ENCODE measurements around the gene ZNF581.

ZNF581 gene

DNA sequence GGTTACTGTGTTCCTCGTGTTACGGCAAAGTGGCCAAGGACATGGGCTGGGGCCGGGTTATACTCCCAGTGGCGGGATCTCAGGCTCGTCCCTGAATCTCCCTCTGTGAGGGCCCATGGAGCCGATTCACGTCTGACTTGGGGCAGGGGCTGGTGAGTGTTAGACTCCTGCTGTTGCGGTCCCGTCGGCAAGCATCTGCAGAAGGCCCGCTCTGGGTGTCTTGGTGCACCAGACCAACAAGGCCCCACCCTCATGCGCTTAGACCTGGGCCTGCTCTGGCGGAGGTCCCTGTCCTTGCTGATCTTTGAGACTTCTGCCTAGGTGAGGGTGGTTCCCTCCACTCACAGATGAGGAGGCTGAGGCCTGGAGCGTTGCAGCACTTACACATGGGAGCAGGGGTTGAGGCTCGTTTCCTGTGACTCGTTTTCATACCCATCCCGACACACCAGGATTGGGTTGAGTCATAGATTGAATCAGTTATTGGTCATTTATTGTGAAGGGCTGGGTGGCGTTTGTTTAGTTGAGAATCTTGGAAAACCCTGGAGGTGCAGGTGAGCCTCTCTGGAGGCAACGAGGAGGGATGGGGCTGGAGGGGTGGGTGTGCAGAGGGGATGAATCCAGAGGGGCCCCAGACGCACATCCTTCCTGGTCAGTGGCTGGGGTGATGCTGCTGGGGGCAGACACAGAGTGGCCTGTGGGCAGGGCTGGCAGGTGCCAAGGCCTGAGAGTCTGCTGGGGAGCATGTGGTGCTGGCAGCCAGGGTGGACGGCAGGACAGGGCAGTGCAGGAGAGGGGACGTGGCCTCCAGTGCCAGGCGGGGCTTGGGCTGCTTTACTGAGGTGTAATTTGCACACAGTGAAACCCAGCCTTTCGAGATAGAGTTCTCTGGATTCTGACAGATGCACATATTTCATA lies 36.2 kb downstream of the ZNF581 start:
- no peak for DNase-seq (ENCODE audit: low read depth)

DNA sequence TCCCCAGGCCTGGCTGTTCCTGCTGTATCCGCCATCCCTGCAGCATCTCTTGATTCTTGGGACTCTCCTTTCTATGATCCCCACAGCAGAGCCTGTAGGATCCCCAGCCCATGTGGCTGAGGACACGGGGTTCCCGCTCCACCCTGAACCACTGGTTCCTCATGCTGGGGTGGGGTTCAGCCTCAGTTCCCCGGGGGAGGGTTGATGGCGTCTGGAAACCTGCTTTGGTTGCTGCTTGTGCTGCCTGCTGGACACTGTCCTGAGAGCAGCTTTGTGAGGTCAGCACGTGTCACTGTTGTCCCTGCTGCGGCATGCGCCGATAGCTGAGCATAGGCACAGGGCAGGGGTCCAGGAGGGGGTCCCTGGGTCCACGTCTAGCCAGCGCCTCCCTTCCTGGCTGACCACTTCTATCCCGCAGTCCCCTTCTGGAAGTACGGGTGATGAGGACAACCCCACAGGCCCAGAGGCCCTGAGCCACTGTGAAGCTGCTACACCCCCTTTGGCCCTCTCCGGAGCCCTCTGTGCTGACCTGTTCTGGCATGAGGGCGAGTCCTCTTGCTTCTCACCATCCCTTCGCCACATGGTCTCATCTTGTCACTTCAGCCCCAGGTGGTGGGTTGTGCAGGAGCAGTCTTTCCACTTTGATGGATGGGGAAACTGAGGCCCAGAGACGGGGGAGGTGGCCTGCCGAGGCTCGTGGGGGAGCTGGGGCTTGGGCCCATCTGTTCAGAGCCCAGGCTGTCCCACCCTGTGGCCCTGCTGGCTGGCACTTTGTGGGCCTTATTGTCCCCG lies 37.1 kb downstream of the ZNF581 start:
- no peak for DNase-seq (ENCODE audit: low read depth)

DNA sequence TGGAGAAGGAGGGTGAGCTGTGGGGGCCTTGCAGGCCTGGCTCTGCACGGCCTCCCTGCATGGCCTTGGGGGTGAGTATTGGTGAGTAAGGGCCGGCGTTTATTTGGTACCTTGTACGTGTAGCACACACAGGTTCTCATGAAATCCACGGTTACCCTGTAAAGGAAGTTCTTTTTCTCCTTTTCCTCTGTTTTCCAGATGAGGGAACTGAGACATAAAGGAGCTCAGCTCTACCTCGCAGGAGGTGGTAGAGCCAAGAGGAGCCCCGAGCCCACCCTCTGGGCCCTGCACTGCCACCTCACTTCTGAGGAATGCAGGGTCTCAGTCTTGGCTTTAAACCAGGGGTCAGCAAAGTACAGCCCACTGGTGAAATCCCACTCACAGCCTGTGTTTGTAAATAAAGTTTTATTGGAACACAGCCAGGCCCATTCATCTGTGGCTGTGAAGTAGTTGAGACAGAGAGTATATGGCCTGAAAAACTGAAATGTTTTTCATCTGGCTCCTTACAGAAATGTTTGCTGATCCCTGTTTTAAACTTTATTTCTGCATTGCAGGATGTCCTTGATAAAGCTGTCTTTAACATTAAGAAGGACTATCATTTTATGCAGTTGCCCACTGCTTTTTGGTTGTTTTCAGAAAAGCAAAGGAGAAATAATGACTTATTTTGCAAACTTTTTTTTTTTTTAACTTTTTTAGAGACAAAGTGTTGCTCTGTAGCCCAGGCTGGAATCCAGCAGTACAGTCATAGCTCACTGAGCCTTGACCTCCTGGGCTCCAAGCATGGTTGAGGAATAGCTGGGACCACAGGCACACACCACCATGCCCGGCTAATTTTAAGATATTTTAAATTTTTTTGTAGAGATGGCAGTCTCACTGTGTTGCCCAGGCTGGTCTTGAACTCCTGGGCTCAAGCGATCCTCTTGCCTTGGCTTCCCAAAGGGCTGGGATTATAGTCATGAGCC lies 38.0 kb downstream of the ZNF581 start:
- DNase-seq (ENCODE audit: low read depth), result no peak

DNA sequence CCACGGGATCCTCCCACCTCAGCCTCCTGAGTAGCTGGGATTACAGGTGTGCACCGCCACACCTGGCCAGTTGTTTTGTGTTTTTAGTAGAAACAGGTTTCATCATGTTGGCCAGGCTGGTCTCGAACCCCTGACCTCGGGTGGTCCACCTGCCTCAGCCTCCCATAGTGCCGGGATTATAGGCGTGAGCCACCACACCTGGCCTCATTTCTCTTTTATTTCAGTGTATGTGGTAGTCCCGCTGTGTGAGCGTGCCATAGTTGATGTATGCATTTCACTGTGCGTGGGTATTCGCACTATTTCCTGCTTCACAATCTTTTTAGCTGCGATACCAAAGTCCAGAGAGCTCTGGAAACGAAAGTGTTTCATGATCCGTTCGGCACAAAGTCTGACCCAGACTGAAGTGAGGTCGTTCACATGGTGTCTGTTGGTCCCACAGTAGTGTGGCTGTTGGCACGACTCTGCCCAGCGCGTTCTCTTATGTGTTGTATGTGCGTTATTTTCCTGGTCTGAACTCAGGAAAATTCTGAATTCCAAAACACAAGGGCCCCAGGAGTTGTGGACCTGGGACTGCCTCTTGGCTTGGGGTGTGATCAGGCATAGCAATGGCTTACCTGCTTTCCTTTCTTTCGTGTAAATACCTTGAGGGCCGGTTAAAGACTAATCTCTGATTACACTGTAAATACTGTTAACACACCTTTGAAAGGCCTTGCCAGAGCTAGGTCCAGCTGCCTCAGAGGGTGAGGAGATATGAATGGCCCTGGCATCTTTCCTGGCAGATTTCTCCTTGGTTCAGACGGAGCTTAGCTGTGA lies 40.2 kb downstream of the ZNF581 start:
- no peak for DNase-seq (ENCODE audit: low read depth)

DNA sequence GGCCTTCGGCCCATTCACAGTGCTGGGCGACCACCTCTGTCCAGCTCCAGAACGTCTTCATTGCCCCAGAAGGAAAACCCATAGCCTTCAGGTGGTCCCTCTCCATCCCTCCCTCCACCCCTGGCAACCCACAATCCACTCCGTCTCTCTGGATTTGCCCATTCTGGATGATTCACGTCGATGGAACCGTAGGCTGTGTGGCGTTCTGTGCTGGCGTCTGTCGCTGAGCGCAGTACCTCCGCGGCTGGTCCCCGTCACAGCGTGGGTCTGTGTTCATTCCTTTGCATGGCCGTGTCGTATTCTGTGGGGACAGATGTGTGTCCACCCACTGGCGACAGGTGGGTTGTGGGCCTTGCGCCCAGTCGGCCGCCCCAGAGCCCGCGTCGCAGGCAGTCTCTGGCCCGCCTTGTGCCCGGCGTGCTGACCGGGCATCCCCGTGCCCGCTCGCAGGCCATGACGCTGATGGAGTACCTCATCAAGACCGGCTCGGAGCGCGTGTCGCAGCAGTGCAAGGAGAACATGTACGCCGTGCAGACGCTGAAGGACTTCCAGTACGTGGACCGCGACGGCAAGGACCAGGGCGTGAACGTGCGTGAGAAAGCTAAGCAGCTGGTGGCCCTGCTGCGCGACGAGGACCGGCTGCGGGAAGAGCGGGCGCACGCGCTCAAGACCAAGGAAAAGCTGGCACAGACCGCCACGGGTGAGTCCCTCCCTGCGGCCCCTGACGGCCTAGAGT lies 41.7 kb downstream of the ZNF581 start:
- DNase-seq (ENCODE audit: low read depth), result no peak

DNA sequence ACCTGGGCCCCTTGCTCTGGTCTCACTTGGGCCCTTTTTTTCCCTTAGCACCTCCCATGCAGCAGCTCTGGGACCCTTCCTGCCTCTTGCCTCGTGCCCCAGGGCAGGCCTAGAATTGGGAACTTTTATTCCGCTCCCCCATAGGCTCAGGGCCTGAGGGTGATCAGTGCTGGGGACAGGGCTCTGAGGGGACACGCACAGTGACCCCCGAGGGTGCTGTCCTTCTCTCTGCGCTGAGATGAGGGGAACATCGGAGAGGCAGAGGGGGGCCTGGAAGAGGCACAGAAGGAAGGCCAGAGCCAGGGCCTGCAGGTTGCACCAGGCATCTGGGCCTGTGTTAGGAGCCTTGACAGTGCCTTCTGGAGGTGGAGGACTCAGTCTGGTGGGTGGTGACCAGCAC lies 42.3 kb downstream of the ZNF581 start:
- no peak for DNase-seq (ENCODE audit: low read depth)

DNA sequence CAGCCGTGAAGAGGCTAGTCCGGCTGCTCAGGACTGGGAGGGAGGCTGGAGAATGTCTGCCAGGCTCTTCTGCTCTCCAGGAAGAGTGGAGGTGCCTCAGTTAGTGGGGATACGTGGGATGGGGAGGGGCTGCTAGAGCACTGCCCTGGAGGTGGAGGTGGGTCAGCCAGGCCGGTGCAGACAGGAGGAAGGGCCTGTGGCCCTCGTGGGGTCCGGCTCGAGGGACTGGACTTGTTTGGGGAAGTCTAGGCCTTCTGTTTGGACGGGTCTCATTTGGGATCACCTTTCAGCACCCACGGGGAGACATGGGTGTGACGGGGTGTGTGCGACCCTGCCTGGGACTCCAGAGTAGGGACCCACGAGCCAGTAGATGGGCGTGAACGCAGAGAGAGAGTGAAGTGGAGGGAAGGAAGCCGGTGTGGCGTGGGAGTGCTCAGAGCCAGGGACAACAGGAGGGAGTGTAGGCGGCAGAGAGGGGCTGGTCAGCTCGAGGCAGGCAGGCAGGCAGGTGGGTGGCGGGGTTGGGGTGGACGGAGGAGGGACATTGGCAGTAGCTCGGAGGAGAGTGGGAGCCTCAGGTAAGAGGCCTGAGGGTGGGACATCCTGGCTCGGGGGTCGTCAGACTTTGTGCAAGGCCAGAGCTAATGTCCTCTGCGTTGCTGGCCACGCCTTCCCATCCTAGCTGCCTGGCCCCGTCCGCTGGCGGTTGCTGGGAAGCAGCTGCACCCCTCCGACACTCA lies 43.0 kb downstream of the ZNF581 start:
- DNase-seq (ENCODE audit: low read depth), result no peak

DNA sequence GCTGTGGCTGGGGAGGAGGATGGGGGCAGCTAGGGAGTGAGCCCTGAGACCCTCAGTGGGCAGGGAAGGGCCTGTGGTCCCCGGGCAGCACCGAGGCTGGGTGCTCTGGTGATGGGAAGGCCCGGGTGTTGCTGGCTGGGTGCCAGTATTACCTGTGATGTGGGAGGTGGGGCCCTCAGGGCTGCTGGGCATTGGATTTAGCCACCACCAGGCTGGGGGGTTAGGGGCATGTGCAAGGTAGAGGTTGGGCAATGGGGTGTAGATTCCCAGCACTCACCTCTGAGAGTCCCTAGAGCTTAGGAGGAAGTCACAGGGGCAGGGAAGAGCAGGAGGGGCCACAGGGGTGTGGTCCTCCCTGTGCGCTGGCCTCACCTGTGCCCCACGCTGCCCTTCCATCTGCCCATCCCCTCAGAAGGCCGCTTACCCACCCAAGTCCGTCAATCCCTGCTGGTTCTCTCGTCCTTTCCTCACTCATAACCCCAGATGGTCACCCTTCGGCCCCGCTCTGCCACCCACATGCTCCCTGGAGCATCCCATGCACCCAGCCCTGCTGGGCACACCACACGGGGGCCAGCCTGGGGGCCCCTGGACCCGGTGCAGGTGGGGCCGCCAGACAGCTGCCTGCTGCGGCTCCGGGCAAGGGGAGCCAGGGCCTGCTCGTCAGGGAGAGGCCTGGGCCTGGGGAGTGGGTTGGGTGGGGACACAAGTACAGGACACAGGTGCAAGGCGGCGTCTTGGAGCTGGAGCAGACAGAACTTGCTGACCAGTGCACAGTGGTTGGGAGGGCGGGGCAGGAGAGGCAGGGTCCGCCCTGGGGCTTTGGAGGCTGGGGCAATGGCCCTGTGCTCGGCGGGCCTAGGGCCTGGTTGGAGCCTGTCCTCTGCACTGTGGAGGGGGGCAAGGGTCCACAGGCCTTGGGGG lies 44.1 kb downstream of the ZNF581 start:
- no peak for DNase-seq (ENCODE audit: low read depth)

DNA sequence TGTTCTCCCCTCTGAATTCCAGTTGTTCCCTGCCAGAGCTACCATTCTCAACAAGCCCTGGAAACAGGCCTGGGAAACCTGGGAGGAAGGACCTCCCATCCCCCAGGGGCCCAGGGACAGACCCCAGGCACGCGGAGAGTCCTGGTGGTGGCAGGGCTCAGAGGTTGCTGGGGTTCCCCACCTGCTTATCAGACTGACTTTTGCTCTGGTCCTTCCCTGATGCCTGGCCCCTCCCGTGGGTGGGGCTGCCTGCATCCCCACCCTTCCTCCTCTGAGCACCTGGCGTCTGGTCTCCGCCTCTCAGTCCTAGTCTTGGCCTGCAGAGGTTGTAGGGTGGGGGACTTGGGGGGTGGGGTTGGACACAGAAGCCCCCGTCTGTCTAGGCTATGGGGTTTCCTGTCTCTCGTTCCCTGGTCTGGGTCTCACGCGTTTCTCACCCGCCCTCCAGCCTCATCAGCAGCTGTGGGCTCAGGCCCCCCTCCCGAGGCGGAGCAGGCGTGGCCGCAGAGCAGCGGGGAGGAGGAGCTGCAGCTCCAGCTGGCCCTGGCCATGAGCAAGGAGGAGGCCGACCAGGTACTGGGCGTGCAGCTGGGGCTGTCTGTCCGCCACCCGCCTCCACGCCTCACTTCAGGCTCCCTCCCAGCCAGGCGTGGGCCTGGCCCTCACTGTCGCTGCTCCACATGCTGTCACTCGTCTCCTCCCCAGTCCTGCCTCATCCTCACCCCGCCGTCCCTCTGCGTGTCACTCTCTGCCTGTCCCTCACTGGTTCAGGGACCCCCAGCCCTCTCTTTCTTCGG lies 45.2 kb downstream of the ZNF581 start:
- DNase-seq (ENCODE audit: low read depth), result no peak

DNA sequence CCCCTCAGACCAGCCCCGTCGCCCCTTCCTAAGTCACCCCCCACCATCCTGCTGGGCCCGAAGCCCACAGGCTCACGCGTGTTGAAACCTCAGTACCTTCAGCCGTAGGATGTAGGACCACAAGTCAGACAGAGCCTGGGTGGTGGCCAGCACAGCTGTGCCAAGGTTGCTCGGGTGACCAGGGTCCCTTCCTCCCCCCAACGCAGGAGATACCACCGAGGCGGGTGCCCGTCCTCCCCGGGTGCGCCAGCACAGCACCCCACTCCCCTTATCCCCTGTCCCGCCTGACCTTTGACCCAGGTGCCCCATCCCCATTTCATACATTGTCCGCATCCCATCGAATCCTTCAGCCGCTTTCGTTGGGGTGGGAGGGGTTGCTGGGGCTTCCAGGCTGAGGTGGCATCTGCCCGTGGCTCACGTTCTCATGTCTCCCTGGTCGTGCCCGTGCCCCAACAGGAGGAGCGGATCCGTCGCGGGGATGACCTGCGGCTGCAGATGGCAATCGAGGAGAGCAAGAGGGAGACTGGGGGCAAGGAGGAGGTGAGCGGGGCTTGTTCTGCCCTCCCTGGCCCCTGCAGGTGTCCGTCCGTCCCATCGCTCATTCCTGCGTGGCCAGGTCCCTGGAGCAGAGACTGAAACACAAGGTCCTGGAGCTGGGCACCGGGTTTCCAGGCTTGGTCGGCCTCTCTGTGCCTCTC lies 46.1 kb downstream of the ZNF581 start:
- DNase-seq (ENCODE audit: low read depth), result no peak

DNA sequence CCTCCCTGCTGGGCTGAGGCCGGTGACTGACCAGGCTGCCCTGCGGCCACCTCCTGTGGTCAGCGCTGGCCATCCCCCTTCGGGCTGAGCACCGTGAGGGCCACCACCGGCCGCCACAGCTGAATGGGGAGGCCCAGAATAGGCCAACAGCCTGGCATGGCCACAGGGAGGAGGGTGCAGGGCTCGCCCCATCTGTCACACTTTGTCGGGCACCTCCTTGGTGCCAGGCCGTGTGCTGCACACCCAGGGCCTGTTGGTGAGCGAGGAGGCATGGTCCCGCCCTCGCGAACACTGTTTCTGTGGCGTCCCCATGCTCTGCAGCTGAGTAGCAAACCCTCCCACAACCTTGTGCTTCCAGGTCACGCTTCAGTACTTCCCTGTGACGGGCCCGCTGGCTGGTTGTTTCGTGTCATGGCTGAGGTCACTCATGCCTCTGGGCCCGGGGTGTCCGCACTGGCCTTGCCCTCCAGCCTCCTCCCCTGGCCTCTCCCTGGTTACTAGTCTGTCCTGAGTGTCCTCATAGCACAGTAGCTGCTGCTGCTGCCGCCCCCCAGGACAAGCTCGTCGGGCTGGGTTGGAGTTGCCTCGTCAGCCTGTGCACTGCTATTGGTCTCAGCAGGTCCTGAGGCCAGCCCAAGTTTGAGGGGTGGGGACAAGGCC lies 46.8 kb downstream of the ZNF581 start:
- DNase-seq (ENCODE audit: low read depth), result no peak

DNA sequence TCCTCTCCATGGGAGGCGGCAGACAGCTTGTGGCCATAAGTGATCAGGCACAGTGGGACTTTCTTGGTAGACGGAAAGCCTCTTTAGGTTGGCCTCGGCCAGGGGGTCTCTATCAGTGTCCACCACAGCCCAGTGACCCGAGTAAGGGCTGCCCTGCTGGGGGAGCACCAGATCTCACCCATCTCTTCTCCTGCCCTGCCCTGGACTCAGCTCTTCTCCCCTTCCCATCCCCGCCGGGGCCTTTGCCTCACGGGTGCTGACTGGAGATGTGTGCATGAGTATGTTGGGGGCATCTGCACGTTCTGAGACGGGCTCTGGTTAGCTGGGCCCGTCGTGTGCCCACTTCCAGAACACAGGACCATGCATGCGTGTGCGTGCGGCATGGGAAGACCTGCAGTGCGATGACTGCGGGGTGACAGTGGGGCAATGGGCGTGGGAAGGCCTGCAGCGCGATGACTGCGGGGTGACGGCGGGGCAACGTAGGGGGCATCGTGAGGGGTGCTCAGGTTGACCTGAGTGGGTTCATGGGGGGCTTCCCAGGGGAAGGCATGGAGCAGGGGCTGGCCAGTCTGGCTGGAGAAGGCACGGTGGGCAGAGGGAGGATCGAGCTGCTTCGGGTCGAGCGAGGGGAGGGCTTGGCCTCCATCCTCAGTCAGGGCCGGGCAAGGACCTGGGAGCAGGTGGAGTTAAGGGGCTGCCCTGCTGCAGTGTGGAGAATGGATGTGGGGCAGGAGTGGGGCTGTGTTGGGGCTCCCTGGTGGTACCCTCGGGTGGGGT lies 47.5 kb downstream of the ZNF581 start:
- no peak for DNase-seq (ENCODE audit: low read depth)

DNA sequence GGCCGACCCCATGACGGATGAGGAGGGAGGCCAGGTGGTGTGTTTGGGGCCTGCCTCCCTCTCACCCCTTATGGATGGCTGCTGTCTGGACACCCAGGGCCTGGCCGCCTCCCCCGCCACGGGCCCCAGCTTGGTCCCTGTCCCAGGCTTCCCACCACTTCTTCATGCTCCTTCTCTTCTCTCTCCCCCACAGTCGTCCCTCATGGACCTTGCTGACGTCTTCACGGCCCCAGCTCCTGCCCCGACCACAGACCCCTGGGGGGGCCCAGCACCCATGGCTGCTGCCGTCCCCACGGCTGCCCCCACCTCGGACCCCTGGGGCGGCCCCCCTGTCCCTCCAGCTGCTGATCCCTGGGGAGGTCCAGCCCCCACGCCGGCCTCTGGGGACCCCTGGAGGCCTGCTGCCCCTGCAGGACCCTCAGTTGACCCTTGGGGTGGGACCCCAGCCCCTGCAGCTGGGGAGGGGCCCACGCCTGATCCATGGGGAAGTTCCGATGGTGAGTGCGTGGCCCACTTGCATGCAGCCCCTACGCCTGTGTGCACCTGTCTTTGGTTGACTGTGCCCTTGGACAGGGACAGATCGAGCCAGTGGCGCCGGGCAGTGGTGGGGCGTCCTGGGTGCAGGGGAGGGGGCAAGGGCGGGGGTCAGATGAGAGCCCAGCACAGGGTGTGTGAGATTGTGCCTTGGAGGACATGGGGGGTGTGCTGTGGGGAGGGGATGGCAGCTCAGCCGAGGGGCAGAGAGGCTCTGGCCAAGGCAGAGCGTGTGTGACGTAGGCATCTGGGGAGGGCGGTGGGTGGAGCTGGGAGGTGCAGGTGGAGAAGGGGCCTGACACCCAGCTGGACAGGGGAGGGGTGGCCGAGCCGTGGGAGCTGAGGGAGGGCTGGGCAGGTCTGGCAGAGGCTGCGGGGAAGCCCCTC lies 48.4 kb downstream of the ZNF581 start:
- DNase-seq (ENCODE audit: low read depth), result no peak

DNA sequence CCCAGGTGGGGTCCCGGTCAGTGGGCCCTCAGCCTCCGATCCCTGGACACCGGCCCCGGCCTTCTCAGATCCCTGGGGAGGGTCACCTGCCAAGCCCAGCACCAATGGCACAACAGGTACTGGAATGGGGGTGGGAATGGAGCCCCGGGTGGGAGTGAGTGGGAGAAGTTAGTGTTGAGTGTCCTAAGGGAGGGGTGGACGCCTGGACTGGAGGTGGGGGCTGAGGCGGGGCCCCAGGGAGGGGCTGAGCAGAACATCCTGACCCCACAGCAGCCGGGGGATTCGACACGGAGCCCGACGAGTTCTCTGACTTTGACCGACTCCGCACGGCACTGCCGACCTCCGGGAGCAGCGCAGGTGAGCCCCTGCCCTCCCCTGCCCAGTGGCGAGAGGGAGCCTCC lies 49.2 kb downstream of the ZNF581 start:
- DNase-seq (ENCODE audit: low read depth), result no peak

Data from CMK (cell line).